Hepatocyte (in vitro differentiated cells): ENCODE results near the gene KRT3.

Experiments used
- CTCF ChIP-seq: fragments of 200-600 bp; sonication (generic); IDR thresholded peaks from 2 replicates; pipeline ENCODE4 v1.5.1; 2016; ENCODE audit warnings: antibody characterized with exemption, mild to moderate bottlenecking; ENCODE audit not compliant: poor library complexity
- EZH2phosphoT487 ChIP-seq: fragments of 200-600 bp; sonication (generic); IDR thresholded peaks from one replicate; pipeline ENCODE4 v1.6.1; 2018; ENCODE audit warnings: antibody characterized with exemption, mild to moderate bottlenecking, low read depth, moderate library complexity; ENCODE audit not compliant: unreplicated experiment, severe bottlenecking

GRCh38 chr12:52820521-52820920, 24.6 kb upstream of the KRT3 start:
- TF ChIP-seq CTCF: no peak
- no peak for TF ChIP-seq EZH2phosphoT487
